Right ventricle myocardium inferior (tissue), 1 donor: ENCODE measurements around the gene AP2B1. TPM values are rescaled to one million over a fixed set of nuclear protein-coding genes. Genes with fewer than 3 reads are reported as not detected.
A peak's percentile ranks its signal among the peaks of the same experiment; 100 is the strongest.
"Not testable (repeated sequence)": the region's sequence is repeated elsewhere in the genome, so short reads cannot be mapped to it uniquely, and the experiment has no call there.

Experiments
- ATAC-seq: fragments of 200-7000 bp; cut with Tn5 transposase; one replicate; pipeline ENCODE4 v1.9.1; 2020; ENCODE audit warnings: mild to moderate bottlenecking, moderate library complexity
- DNase-seq: peaks from one replicate; pipeline ENCODE4 v3.0.0; 2021; ENCODE audit errors: missing footprints
- intact Hi-C: fragments of 100-400 bp; cut with DNase I; formaldehyde crosslinking; loops from one replicate; pipeline ENCODE4 v1.11.0; 2022
- total RNA-seq: library from RNA; stranded (reverse); fragmentation: NEBNext Ultra II Directional; extraction: Animal tissue kit (Norgen Biotek cat#: 25700); gene quantifications from one replicate; pipeline ENCODE4 v1.2.1, GENCODE V29; 2021
- donor health status: DM: no; HTN: yes; CAD: no; lungs with severe emphysema.

The AP2B1 gene
- total RNA-seq, 1 donor from 2014 or later: 117 TPM

DNA sequence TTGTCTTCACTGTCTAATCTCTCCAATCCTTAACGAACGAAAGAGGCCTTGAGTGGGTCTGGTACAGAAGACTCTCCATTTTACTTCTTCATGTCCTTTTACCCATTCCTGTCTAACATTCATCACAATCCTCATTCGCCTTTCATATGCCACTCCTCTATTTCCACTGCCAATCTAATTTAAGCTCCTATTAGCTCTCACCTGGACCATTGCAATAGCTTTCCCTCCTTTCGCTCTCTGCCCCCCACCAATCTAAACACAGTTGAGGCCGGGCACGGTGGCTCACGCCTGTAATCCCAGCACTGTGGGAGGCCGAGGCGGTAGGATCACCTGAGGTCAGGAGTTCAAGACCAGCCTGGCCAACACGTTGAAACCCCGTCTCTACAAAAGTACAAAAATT lies 20.2 kb upstream of the AP2B1 start:
- DNase-seq: no peak
- intact Hi-C loops: no loop called here
- no peak for ATAC-seq

DNA sequence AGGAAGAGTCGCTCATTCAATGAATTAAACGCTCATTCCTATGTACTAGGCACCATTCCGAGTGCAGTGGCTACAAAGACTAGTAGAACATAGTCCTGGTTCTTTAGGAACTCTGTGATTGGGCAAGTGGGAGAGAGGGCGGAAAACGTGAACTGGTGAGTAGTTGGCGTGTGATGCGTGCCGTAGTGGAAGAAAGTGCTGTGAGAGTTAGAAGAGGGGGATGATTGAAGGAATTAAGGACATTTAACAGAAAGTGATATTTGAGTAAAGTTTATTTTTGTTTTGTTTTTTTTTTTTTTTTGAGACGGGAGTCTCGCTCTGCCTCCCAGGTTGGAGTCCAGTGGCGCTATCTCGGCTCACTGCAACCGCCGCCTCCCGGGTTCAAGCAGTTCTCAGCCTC lies 18.6 kb upstream of the AP2B1 start:
- DNase-seq (no peak), ATAC-seq (no peak)
- intact Hi-C loops: no loop called here

DNA sequence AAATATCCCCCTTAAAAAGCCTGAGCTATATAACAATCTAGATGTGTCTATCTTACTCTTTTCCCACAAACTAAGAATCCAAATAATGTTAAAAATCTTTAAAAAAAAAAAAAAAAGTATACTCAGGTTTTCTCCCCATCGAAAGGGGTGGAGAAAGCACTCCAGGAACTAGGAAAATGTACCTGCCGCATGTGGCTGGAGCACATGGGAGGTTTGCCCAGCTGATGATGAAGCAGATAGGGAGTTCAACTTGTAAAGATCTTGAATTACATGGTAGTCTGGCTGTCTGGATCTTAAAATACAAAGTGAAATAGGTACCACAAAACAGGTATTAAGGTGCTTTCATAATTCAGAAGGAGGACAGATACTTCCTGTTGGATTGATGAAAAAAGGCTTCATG lies 17.7 kb upstream of the AP2B1 start:
- intact Hi-C loops: no loop called here
- no peak for ATAC-seq
- no peak for DNase-seq

DNA sequence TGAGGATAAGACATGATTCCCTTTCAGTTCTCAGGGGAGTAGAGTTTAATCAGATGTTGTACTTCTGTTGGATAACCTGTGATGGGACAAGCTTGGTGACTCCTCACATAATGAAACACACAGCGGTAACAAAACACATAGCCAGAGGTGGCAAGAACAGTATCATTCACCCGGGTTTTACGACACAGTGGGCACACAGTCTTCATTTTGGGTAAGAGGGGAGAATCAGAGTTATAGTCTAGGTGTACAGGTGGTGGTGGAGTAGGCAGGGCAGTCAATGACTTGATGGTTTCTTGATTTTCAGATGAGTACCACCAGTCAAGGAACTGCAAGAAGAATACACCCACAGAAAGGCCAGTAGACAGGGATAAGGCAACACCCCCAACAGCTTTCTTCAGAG lies 11.4 kb upstream of the AP2B1 start:
- intact Hi-C loops: no loop called here
- no peak for DNase-seq
- no peak for ATAC-seq

DNA sequence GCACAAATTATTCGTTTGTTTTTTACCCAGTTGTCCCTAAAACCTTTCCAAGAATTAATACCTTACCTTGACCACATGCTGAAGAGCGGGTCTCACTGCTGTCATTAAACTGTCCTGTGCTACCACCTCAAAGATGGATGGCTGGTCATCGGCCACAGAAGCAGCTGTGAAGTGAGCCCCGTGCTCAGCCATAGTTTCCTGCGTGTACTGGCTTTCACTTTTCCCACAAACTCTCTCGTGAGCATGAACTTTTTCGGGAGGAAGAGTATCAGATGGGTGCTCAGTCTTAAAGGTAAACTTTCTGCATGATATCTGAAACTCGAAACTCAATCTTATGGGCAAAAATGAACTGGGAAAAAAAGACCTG lies 9.3 kb upstream of the AP2B1 start:
- DNase-seq (no peak), ATAC-seq (no peak)
- intact Hi-C loops: loop anchor here (1.0 kb wide), 1 partner anchor 9 kb away; the partner anchor contains the start of gene AP2B1

DNA sequence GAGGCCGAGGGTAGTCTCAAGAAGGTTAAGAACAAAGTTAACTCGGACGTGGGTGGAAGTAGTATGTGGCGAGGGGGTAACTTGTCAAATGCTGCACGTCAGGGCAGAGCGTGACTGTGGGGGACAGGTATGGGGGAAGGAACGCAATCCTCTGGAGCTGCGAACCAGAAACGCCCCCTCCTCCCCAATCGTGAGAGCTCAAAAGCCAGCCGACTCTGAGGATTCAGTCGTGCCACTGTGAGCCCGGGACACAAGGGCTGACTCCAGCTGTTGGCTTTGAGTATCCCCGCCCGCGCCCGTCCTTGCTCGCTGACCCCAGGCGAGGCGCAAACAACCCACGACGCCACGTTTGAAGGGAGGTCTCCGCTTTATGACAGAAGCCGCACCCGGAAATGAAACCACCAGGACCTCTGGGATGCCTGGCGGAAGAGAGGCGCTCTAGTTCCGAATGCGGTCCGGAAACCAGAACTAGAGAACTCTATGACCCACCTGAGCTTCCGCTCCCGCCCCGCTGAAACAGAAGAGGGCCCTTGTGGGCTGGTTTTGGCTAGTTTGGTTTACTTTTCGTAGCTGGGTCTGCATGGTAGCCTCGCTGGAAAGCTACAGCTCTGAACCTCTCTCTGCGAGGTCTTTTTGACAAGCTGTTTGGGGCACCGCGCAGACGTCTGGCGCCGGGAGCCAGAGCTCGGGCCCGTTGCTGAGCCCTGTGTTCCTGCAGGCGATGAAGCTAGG lies 8.8 kb upstream of the AP2B1 start, which contains the start of gene PEX12:
PEX12 (minus strand) TSS at position 375 of the 732 bp plus-strand sequence. CDS start 550 bp downstream, outside the sequence.
- ATAC-seq (peak; percentile 98), DNase-seq (peak; percentile 93)
- intact Hi-C loops: loop anchor here (1.0 kb wide), 1 partner anchor 9 kb away; the partner anchor contains the start of gene AP2B1

DNA sequence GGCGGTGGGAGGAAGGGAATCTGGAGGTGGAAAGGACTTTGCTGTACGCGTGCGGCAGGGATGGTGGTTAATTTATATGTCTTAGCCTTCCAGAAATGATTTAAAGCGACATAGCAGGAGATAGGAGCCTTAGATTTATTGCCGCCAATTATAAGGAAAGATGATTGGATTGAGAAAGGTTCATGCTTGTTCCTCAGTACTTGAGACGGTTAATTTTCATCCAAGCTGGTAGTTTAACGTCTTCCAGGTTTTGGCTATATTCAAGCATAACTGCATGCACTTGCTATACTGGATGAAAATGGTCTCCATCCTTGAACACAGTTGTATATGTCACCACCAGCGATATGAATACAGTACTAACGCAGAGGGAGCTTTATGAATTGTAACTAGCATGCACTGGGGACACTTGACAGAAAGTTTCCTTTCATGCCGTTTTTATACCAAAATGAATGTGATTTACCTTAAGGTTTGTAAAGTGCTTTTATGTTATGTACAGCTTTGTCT lies 8.1 kb upstream of the AP2B1 start:
- DNase-seq: no peak
- intact Hi-C loops: loop anchor here (1.0 kb wide), 1 partner anchor 8 kb away; the partner anchor contains the start of gene AP2B1
- ATAC-seq: no peak

DNA sequence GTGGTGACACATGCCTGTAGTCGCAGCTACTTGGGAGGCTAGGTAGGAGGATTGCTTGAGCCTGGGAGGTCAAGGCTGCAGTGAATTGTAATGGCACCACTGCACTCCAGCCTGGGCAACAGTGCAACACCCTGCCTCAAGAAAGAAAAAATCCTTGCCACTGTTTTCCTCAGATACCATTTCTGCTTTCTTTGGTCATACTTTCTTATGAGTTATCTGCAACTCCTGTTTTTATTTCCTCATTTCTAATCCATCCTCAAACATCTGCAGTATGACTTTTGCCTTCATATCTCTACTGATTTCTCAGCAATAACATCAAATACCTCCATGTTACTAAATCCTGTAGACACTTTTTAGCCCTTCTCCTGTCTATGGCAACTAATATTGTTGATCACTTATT lies 3.1 kb upstream of the AP2B1 start:
- DNase-seq (no peak), ATAC-seq (no peak)
- intact Hi-C loops: loop anchor here (10.0 kb wide), 1 partner anchor 609 kb away; no protein-coding TSS in a partner anchor

DNA sequence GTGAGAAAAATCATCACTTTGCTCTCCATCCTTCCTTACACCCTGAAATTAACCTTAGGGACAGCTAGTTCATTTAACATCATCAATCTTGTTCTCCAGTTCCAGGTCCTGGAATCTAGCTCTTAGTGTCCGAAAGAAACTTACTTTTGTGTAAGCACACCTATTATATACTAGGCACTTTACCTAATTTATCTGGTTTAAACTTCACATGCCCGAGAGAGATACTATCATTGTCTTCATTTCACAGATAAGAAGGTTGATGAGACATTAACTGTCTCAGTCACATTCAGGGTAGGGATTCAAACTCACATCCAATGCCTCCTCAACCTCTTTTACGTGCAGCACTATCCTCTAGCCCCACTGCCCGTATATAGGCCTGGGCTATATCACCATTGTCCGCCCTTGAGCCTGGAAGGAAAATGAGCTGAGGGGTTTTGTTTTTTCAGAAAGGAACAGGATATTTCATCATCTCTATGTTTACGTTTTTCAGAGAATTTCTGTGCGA lies 501 bp upstream of the AP2B1 start:
- DNase-seq: no peak
- intact Hi-C loops: loop anchor here (1.0 to 10.0 kb wide), 2 partner anchors 8 to 612 kb away; partner anchors contain the start of gene PEX12
- ATAC-seq: peak; percentile 14

DNA sequence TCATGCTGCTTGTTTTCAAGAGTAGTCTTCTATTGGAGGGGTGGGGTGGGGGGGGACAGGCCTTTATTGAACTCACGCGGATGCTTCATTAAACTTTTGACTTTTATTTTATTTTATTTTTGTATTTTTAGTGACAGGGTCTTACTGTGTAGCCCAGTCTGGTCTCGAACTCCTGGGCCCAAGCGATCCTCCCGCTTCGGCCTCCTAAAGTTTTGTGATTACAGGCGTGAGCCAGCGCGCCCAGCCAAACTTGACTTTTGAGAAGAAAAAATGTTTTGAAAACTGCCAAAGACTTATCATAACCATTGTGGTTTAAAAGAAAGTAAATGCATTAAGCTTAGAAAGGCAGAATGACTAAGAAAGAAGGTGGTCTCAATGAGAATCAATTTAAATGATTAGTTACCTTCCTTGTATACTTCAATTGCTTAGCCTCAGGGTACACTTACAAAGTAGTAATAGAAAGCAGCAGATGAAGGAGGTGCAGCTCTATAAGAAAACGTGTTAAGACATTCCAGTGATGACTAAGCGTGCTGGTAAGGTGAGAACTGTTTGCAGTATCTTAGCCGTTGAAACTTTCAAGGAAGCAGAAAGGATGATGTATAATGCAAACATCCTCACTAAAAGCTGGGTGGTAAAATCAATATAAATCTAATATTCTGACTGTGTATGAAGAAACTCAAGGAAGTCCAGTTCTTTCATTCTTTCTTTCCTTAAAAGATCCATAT lies 1.2 kb downstream of the AP2B1 start:
- ATAC-seq (no peak), DNase-seq (no peak)
- intact Hi-C loops: loop anchor here (10.0 kb wide), 1 partner anchor 614 kb away; no protein-coding TSS in a partner anchor

DNA sequence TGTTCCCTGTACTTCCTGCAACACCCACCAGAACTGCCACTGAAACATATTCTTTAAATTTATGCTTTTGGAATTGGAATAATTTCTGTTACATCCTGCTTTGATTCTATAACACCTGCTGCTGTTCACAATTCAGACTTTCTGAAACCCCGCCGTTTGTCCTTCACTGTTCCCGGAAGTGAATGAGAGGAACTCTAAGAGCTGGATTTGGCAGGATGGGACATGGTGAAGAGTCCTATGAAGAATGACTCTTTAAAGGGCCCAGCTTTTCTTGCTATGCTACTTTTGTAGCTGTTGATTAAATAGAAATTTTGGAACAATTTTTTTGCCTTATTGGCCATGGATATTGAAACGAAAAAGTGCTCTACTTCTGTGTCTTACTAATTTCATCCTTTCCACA lies 8.9 kb downstream of the AP2B1 start:
- DNase-seq (no peak), ATAC-seq (no peak)
- intact Hi-C loops: no loop called here

DNA sequence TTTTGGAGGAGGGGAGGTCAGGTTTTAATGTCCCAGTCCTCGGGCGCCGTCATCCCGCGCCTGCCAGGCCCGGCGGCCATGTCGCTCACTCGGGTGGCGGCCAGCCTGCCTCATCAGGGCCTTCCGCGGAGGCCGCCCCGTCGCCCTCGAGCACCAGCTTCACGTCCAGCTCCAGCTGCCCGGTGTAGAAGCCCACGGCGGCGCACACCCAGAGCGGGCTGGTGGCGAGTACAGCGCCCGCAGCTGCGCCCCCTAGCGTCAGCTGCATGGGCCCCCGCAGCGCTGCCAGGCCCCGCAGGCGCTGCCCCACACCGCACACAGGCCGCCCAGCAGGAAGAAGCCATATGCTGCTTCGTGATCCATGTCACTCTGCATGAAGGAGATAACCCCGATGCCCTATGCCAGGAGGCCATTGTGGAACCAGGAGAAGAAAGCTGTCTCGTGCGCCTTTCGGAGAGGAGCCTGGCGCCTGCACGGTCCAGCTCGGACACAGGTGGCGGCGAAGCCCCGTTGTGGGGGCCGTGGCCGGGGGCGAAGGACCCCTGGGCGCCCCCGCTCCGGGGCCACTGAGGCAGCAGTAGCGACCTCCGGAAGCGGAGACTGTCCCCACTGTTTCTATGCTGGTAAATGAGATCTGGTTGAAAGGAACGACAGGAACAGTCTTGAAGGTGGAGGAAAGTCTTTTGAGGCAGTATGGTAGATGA lies 9.6 kb downstream of the AP2B1 start:
- intact Hi-C loops: no loop called here
- DNase-seq (no peak), ATAC-seq (no peak)

DNA sequence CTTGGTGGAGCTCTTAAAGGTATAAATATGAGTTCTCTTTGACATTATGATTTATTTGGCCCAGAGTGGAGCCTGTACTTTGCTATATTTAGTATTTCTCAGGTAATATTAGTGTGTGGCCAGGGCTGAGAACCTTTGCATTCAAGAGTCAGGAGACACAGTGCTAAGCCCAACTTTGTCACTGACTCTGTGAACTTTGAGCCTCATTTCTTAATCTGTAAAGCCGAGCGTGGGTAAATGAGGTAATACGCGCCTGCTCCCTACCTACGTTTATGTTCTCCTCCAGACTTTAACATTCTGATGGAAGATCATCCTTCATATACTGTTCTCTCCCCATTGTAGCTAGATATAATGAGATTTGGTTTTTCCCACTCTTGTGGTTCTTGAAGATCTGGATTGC lies 10.5 kb downstream of the AP2B1 start:
- intact Hi-C loops: no loop called here
- ATAC-seq (no peak), DNase-seq (no peak)

DNA sequence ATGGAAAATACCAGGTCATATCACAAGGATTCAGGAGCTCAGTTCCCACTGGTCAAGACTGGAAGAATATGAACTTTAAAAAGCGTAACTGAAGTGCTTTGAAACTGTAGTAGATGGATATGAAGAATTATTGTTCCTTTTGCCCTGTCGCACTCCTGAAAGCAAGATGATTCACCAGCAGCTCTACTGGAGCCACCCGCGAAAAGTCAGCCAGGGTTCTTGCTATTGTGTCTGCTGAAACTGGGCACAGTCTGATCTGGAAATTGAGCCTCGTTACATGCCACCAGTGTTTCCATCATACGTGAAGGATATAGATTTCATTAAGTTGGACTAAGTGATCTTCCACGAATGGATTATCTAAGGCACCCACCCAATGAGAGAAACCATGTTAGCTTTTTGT lies 16.6 kb downstream of the AP2B1 start:
- intact Hi-C loops: no loop called here
- ATAC-seq: no peak
- DNase-seq: no peak

DNA sequence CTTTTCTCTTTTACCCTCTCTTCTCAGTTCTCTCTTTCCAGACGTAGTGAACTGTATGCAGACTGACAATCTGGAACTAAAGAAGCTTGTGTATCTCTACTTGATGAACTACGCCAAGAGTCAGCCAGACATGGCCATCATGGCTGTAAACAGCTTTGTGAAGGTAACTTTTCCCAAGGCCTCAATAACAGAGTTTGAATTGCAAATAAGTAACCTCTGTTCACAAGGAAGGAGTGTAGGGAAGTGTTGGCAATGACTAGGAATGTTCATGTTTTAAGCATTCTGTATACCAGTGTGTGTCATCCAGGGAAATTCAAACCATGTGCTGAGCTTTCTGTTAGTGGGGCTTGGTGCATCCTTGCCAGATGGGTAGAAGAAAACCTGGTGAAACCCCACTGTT lies 18.6 kb downstream of the AP2B1 start:
- DNase-seq: no peak
- intact Hi-C loops: no loop called here
- no peak for ATAC-seq

DNA sequence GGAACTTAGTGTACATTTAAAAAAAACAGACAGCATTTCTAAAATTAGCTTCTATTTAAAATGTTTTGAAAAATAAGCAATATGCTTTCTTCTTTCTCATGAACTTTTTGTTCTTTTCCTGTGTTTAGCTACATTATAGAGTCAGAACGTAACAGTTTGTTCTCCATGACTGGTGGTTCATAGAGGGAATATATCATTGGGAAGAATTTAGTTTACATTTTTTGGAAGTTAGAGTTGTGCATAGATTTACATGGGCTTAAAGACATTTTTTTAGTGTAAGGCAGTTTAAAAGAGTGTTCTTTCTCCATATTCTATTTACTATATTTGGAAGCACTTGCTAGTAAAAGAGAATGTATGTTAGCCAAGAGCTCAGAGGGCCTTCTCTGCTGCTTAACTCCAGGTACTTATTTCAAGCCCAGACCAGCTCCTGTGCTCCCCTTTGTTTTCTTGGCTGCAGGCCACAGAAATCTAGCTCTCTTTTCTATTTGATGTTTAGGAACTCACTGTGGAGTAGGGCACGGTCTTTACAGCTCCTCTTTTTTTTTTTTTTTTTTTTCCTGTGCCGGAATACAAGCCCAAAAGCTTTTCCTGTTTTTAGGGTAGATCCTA lies 20.2 kb downstream of the AP2B1 start:
- no peak for ATAC-seq
- intact Hi-C loops: no loop called here

DNA sequence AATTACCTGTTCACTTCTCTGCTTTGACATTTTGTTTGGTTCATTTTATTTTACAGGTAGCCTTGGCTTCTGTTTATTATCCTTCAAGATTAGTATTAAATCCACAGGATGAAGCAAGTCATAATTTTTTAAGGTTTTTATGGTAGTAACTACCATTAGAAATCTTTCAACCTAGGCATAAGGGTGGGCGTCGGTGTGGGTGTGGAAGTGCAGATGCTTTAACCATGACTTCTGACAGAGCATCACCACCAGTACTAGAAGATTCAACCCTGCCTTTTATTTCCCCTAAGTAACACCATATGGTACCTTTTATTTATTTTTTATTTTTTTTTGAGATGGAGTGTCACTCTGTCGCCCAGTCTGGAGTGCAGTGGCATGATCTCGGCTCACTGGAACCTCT lies 22.7 kb downstream of the AP2B1 start:
- DNase-seq (no peak), ATAC-seq (no peak)
- intact Hi-C loops: loop anchor here (5.0 kb wide), 1 partner anchor 52 kb away; no protein-coding TSS in a partner anchor

More for the DNA sequence above, 20.2 kb downstream of the AP2B1 start:
- no peak for DNase-seq

DNA sequence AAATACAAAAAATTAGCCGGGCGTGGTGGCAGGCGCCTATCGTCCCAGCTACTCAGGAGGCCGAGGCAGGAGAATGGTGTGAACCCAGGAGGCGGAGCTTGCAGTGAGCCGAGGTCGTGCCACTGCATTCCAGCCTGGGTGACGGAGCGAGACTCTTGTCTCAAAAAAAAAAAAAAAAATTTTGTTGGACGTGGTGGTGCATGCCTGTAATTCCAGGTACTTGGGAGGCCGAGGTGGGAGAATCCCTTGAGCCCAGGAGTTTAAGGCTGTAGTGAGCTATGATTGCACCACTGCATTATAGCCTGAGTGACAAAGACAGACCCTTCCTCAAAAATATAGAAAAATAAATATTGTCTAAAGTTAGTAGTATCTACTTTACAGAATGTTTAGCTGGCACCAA lies 23.6 kb downstream of the AP2B1 start:
- intact Hi-C loops: loop anchor here (5.0 kb wide), 1 partner anchor 52 kb away; no protein-coding TSS in a partner anchor
- not testable (repeated sequence) for ATAC-seq, DNase-seq
